HFF-Myc (cell line): Measurements from ENCODE around the gene CES2.

Experiments used
- DNase-seq: peaks from one replicate; pipeline ENCODE4 v3.0.0-alpha.2; 2011; ENCODE audit warnings: low read depth; ENCODE audit errors: extremely low read depth
- H3K4me3 ChIP-seq: replicated peaks from 2 replicates; pipeline ENCODE4 v1.5.1; 2011; ENCODE audit warnings: low read depth, mild to moderate bottlenecking, control low read depth, low read length
- TF ChIP-seq, protein P1 (sequence below): IDR thresholded peaks from 2 replicates; pipeline ENCODE4 v1.5.1; 2012; ENCODE audit warnings: mild to moderate bottlenecking, low read depth, low read length, control low read depth; ENCODE audit errors: missing control alignments

The CES2 gene, protein sequence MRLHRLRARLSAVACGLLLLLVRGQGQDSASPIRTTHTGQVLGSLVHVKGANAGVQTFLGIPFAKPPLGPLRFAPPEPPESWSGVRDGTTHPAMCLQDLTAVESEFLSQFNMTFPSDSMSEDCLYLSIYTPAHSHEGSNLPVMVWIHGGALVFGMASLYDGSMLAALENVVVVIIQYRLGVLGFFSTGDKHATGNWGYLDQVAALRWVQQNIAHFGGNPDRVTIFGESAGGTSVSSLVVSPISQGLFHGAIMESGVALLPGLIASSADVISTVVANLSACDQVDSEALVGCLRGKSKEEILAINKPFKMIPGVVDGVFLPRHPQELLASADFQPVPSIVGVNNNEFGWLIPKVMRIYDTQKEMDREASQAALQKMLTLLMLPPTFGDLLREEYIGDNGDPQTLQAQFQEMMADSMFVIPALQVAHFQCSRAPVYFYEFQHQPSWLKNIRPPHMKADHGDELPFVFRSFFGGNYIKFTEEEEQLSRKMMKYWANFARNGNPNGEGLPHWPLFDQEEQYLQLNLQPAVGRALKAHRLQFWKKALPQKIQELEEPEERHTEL

DNA sequence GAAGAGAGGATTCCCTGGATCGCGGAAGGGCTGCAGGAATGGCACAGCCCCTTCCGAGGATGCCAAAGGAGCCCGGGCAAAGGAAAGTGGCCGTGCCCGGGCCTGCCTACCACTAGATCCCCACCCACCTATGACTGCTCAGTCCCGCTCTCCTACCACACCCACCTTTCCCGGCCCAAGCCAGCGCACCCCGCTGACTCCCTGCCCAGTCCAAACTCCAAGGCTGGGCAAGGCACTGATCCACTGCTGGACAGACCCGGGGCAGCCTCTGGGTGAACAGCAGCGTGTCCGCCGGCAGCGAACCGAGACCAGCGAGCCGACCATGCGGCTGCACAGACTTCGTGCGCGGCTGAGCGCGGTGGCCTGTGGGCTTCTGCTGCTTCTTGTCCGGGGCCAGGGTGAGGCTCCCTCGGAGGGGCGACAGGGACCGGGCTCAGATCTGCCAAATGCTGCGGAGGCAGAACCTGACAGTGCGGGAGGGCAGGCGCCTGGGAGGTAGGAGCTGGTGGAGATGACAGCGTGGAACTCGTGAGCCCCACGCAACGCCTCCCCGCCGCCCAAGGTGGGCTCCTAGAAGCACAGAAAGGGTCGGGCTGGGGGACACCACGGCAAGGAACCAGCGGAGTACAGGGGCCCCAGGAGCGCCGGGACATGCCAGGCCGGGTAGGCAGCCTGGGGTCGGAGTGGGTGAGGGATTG is at the start of gene CES2:
CES2 (plus strand) TSS at position 203 of the 698 bp plus-strand sequence; CDS start at position 323, 120 bp downstream.
- TF ChIP-seq, protein P1, sequence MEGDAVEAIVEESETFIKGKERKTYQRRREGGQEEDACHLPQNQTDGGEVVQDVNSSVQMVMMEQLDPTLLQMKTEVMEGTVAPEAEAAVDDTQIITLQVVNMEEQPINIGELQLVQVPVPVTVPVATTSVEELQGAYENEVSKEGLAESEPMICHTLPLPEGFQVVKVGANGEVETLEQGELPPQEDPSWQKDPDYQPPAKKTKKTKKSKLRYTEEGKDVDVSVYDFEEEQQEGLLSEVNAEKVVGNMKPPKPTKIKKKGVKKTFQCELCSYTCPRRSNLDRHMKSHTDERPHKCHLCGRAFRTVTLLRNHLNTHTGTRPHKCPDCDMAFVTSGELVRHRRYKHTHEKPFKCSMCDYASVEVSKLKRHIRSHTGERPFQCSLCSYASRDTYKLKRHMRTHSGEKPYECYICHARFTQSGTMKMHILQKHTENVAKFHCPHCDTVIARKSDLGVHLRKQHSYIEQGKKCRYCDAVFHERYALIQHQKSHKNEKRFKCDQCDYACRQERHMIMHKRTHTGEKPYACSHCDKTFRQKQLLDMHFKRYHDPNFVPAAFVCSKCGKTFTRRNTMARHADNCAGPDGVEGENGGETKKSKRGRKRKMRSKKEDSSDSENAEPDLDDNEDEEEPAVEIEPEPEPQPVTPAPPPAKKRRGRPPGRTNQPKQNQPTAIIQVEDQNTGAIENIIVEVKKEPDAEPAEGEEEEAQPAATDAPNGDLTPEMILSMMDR: no peak
- DNase-seq: no peak

DNA sequence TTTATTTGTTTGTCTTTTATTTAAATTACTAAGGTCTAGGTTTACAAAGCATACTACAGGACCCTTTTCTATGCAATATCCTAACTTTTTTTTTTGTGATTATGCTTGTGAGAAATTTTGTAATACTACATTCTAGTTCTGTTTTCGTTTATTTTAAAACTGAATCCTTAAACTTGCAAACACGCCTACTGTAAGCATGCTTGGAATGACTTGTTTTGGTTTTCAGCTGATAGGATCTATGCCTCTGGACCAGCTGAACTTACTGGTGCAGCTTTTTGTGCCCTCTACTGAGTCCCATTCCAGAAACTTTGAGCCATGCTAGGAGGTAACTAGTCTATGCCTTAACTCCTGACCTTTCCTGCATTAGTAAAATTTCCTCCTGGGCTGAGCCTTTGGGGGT is 49.0 kb upstream of the CES2 start:
- no peak overlapping the region for H3K4me3 ChIP-seq
- DNase-seq: no peak
- TF ChIP-seq, protein P1: no peak

More for the DNA sequence above, at the start of gene CES2:
- H3K4me3 ChIP-seq: peak within 1 kb of the TSS; percentile 94

DNA sequence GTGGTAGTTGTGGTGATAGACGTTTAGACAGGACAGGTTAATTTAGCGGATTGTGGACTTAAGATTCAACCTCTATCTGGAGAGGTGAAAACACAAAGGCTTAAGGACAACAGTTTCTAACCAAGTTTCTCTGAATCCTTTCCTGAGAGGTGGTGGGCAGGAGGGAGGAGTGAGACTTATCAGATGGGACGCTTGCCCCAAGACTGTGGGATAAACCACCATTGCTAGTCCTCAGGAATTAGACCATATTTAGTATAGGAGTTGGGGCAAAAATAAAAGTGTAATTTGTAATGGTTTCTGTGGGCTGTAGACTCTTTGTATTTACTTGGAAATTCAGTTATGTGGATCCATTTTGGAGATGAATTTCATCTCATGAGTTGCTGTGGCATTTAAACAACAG is 48.4 kb upstream of the CES2 start:
- no peak for DNase-seq
- TF ChIP-seq, protein P1: no peak

DNA sequence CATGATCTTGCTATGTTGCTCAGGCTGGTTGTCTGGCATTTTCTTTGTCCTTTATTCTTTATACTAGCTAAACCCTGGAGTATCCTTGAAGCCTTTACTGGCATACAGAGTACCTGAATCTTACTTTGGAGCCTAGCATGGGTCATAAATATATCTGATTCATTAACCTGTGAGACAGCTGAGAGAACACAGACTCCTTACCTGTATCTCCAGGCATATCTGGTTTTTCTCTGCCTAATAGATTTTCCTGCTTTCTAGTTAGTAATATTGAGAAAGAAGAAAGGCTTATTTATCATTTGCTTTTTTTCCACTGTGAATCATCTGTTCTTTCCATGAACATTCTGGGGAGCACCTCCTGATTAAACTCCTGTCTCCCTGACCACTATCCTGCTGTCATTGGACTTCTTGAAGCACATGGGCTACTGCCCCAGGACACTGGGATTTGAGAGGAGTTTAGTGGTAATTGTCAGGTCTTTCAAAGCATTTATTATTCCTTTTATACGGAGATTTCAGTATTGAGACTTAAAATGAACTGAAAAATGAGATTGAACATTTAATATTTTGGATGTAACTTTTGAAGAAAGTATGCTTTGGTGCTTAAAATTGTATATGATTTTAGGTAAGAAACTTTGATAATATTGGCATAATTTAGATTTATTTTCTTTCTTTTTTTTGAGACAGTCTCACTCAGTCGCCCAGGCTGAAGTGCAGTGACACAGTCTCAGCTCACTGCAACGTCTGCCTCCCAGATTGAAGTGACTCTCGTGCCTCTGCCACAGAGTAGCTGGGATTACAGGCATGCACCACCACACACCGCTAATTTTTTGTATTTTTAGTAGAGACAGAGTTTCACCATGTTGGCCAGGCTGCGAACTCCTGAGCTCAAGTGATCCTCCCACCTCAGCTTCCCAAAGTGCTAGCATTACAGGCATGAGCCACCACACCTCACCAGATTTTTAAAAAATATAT is 46.4 kb upstream of the CES2 start:
- H3K4me3 ChIP-seq: no peak overlapping the region
- DNase-seq: no peak
- TF ChIP-seq, protein P1: no peak

More for the DNA sequence above, 48.4 kb upstream of the CES2 start:
- no peak overlapping the region for H3K4me3 ChIP-seq

DNA sequence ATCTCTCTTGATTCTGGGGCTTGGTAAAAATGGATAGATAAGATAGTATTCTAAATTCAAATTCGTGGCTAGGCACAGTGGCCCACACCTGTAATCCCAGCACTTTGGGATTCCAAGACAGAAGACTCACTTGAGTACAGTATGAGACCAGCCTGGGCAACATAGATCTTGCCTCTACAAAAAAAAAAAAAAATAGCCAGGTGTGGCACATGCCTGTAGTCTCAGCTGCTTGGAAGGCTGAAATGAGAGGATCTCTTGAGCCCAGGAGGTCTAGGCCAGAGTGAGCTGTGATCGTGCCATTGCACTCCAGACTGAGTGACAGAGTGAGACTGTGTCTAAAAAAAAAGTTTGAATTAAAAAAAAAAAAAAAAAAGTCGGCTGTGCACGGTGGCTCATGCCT is 45.7 kb upstream of the CES2 start:
- no peak overlapping the region for H3K4me3 ChIP-seq
- TF ChIP-seq, protein P1: no peak
- no peak for DNase-seq

DNA sequence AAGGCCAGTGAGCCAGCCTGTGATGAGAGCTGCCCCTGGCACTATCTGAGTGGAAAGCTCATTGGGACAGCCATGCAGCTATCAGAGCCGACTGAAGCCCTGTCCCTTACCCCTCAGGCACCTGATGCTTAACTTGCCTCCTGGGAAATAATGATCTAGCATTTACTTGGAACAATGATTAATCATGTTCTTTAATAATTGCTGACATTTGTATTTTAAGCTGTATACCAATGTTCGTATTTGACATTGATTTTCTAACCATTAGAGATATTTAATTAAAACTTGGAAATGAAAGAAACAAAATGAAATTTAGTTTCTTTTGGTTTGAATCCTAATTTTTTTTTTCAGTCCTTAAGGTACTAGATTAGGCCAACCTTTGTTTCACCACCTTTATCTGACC is 44.5 kb upstream of the CES2 start:
- DNase-seq: no peak
- H3K4me3 ChIP-seq: no peak overlapping the region
- TF ChIP-seq, protein P1: no peak
